ENCODE data around the gene COPZ1. TPM values are rescaled to one million over a fixed set of nuclear protein-coding genes. Genes with fewer than 3 reads are reported as not detected.

The COPZ1 gene
- polyA plus RNA-seq, 3 donors, result 242 to 260 (median 254) TPM

- no peak for DNase-seq (ENCODE audit: low read depth in 3 of 3, low spot score in 2 of 3)
Measured at GRCh38 chr12:54390668-54391551, 66.0 kb downstream of the COPZ1 start.

GRCh38 chr12:54392485-54393206, 67.7 kb downstream of the COPZ1 start:
- no peak for DNase-seq (ENCODE audit: low read depth in 3 of 3, low spot score in 2 of 3)

GRCh38 chr12:54393207-54393609, 68.3 kb downstream of the COPZ1 start:
- DNase-seq (ENCODE audit: low read depth in 3 of 3, low spot score in 2 of 3), result no peak

GRCh38 chr12:54393743-54394142, 68.8 kb downstream of the COPZ1 start:
- no peak for DNase-seq (ENCODE audit: low read depth in 3 of 3, low spot score in 2 of 3)

GRCh38 chr12:54394281-54394719, 69.4 kb downstream of the COPZ1 start:
- no peak for DNase-seq (ENCODE audit: low read depth in 3 of 3, low spot score in 2 of 3)

- no peak for DNase-seq (ENCODE audit: low read depth in 3 of 3, low spot score in 2 of 3)
Measured at GRCh38 chr12:54394986-54395385, 70.1 kb downstream of the COPZ1 start.

GRCh38 chr12:54395545-54395944, 70.6 kb downstream of the COPZ1 start:
- DNase-seq (ENCODE audit: low read depth in 3 of 3, low spot score in 2 of 3), result no peak

GRCh38 chr12:54397157-54397556, 72.2 kb downstream of the COPZ1 start:
- no peak for DNase-seq (ENCODE audit: low read depth in 3 of 3, low spot score in 2 of 3)

GRCh38 chr12:54398218-54398617, 73.3 kb downstream of the COPZ1 start:
- DNase-seq (ENCODE audit: low read depth in 3 of 3, low spot score in 2 of 3), result no peak

GRCh38 chr12:54398995-54399793, 74.3 kb downstream of the COPZ1 start:
- peak in 2 of 3 donors; percentile 63 to 79 for DNase-seq (ENCODE audit: low read depth in 3 of 3, low spot score in 2 of 3)

- no peak for DNase-seq (ENCODE audit: low read depth in 3 of 3, low spot score in 2 of 3)
Measured at GRCh38 chr12:54401119-54401518, 76.2 kb downstream of the COPZ1 start.

Other genes starting within 250 kb of the COPZ1 start
- 10 to 100 TPM; 30.5 to 34.2 (median 31.5) TPM for gene SMUG1, start 136.1 kb upstream of the COPZ1 start, polyA plus RNA-seq (ENCODE audit: insufficient read length in 3 of 3)
- 100 to 1,000 TPM; 118 to 129 (median 125) TPM for gene CBX5, start 45.0 kb upstream of the COPZ1 start, polyA plus RNA-seq (ENCODE audit: insufficient read length in 3 of 3)
- gene HNRNPA1, start 44.4 kb upstream of the COPZ1 start, polyA plus RNA-seq (ENCODE audit: insufficient read length in 3 of 3), result 1,000 to 10,000 TPM; 3,483 to 4,465 (median 3,605) TPM
- gene NFE2, start 24.1 kb upstream of the COPZ1 start, polyA plus RNA-seq (ENCODE audit: insufficient read length in 3 of 3), result 1 to 10 TPM; 2.1 to 3.8 (median 3.4) TPM
- gene GPR84, start 39.4 kb downstream of the COPZ1 start, polyA plus RNA-seq (ENCODE audit: insufficient read length in 3 of 3), result under 1 TPM; 0.08 to 0.14 (median 0.11) TPM
- gene ZNF385A, start 59.6 kb downstream of the COPZ1 start, polyA plus RNA-seq (ENCODE audit: insufficient read length in 3 of 3), result 10 to 100 TPM in 1 of 3 donors, 1 to 10 TPM in 2; 8.1 to 10.1 (median 8.6) TPM
- gene ITGA5, start 94.1 kb downstream of the COPZ1 start, polyA plus RNA-seq (ENCODE audit: insufficient read length in 3 of 3), result 10 to 100 TPM; 38.1 to 40.6 (median 39.8) TPM
- under 1 TPM in 2 of 3 donors, not detected in 1; 0.14 to 0.54 TPM for gene GTSF1, start 148.5 kb downstream of the COPZ1 start, polyA plus RNA-seq (ENCODE audit: insufficient read length in 3 of 3)
- gene NCKAP1L, start 172.6 kb downstream of the COPZ1 start, polyA plus RNA-seq (ENCODE audit: insufficient read length in 3 of 3), result 1 to 10 TPM; 3.6 to 4.4 (median 3.8) TPM
- gene PDE1B, start 224.5 kb downstream of the COPZ1 start, polyA plus RNA-seq (ENCODE audit: insufficient read length in 3 of 3), result 1 to 10 TPM; 7.4 to 9.6 (median 7.4) TPM

All from right renal cortex interstitium (tissue), 3 donors.